HUES48 (cell line): ENCODE measurements around the gene TMED7.

Experiments
- H3K27ac ChIP-seq: one replicate; pipeline ENCODE4 v1.7.0; 2013; ENCODE audit warnings: low read depth, low read length, inconsistent platforms
- H3K27me3 ChIP-seq: 2 replicates; pipeline ENCODE4 v1.6.1; 2013; ENCODE audit warnings: mild to moderate bottlenecking, low read length; ENCODE audit not compliant: control insufficient read depth, insufficient read depth
- H3K36me3 ChIP-seq: 2 replicates; pipeline ENCODE4 v1.6.1; 2013; ENCODE audit warnings: low read length; ENCODE audit not compliant: control insufficient read depth, insufficient read depth
- H3K4me1 ChIP-seq: 2 replicates; pipeline ENCODE4 v1.6.1; 2013; ENCODE audit warnings: mild to moderate bottlenecking, low read length; ENCODE audit not compliant: control insufficient read depth, insufficient read depth
- H3K4me3 ChIP-seq: 2 replicates; pipeline ENCODE4 v1.5.1; 2013; ENCODE audit warnings: mild to moderate bottlenecking, low read depth, low read length
- H3K9ac ChIP-seq: 2 replicates; pipeline ENCODE4 v1.6.1; 2013; ENCODE audit warnings: mild to moderate bottlenecking, low read depth, low read length, moderate library complexity
- H3K9me3 ChIP-seq: 2 replicates; pipeline ENCODE4 v1.6.1; 2013; ENCODE audit warnings: low read length; ENCODE audit not compliant: control insufficient read depth, insufficient read depth

The TMED7 gene

DNA sequence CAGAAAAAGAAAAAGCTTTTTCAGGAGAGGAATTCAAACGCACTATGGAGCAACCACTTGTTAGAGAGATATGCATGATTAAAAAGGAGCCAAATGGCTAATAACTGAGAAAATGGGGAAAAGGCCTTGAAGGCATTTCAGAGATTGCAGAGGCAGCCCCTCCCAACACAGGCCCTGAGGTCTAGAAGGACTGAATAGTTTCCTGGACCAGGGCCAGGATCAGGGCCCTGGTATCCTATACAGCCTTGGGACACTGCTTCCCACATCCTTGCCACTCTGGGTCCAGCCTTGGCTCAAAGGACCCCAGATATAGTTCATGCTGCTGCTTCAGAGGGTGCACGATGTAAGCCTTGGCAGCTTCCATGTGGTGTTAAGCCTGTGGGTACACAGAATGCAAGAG, 60.6 kb downstream of the TMED7 start:
- Histone ChIP-seq H3K4me1 (no peaks in the 10 kb centered on the region), H3K9me3 (no peaks in the 10 kb centered on the region), H3K27ac (no peak overlapping the region), H3K9ac (no peak overlapping the region), H3K27me3 (no peaks in the 10 kb centered on the region), H3K36me3 (no peaks in the 10 kb centered on the region), H3K4me3 (no peak overlapping the region)
